GM12878 (cell line): ENCODE measurements around the gene CAST. TPM values are rescaled to one million over a fixed set of nuclear protein-coding genes. Genes with fewer than 3 reads are reported as not detected.

Experiments
- ATAC-seq: fragments of 200-7000 bp; cut with Tn5 transposase; 3 replicates; pipeline ENCODE4 v1.9.1; 2020; ENCODE audit warnings: mild to moderate bottlenecking, moderate library complexity
- BruUV-seq: library from RNA; stranded (reverse); fragments of 400-500 nt; replicated peaks from 2 replicates; lab custom pipeline; 2021; lab: Mats Ljungman, UMichigan
- CTCF ChIA-PET: fragments of 300-600 bp; sonication (Branson Sonifier 250); formaldehyde crosslinking; extraction: SDS; loops from one replicate; lab custom pipeline; 2021; ENCODE audit warnings: inconsistent platforms; lab: Yijun Ruan, JAX
- POLR2A ChIA-PET: fragments of 350-600 bp; formaldehyde crosslinking; extraction: SDS; loops from one replicate; lab custom pipeline; 2021; ENCODE audit warnings: inconsistent platforms; lab: Charles Lee
- RAD21 ChIA-PET: fragments of 300-600 bp; sonication (Branson Sonifier 250); formaldehyde crosslinking; loops from one replicate; lab custom pipeline; 2023; ENCODE audit warnings: antibody characterized with exemption; ENCODE audit not compliant: unreplicated experiment; lab: Charles Lee
- SMC1A ChIA-PET: fragments of 300-600 bp; sonication (Branson Sonifier 250); formaldehyde crosslinking; loops from one replicate; lab custom pipeline; 2023; ENCODE audit not compliant: unreplicated experiment, uncharacterized antibody; lab: Charles Lee
- DNase-seq: peaks from one replicate; pipeline ENCODE4 v3.0.0-alpha.2; 2011; ENCODE audit warnings: low read depth, low spot score
- FAIRE-seq: peaks from 3 replicates; lab custom pipeline; 2011; peaks lifted over from hg19 to GRCh38; lab: Jason Lieb, UNC
- H2AFZ ChIP-seq: 2 replicates; pipeline ENCODE4 v1.6.0; 2011; ENCODE audit warnings: low read depth, low read length, control low read depth; ENCODE audit not compliant: control insufficient read depth
- H3K27ac ChIP-seq: 2 replicates; pipeline ENCODE4 v1.5.1; 2011; ENCODE audit warnings: control low read depth; ENCODE audit not compliant: control insufficient read depth, insufficient read depth
- H3K27me3 ChIP-seq, 2 experiments: replicated peaks in 1 of 2; 2 replicates each; pipeline versions ENCODE4 v1.6.0 to v1.6.1; 2011; ENCODE audit warnings: low read length in 1 of 2; ENCODE audit not compliant: control insufficient read depth in 2 of 2, insufficient read depth in 2 of 2
- H3K36me3 ChIP-seq, 2 experiments: 2 replicates each; pipeline ENCODE4 v1.5.1; 2011; ENCODE audit warnings: low read length in 1 of 2; ENCODE audit not compliant: control insufficient read depth in 2 of 2, insufficient read depth in 2 of 2
- H3K4me1 ChIP-seq: 2 replicates; pipeline ENCODE4 v1.6.1; 2011; ENCODE audit warnings: mild to moderate bottlenecking, low read length, moderate library complexity, mixed read lengths; ENCODE audit not compliant: control insufficient read depth, insufficient read depth
- H3K4me2 ChIP-seq: 2 replicates; pipeline ENCODE4 v1.6.0; 2011; ENCODE audit warnings: control low read depth; ENCODE audit not compliant: control insufficient read depth, insufficient read depth
- H3K4me3 ChIP-seq: fragments of 200-600 bp; sonication (generic); 2 replicates; pipeline ENCODE4 v1.5.1; 2016
- H3K79me2 ChIP-seq: 2 replicates; pipeline ENCODE4 v1.6.0; 2011; ENCODE audit warnings: low read length; ENCODE audit not compliant: control insufficient read depth, insufficient read depth
- H3K9ac ChIP-seq: 2 replicates; pipeline ENCODE4 v1.8.0; 2011; ENCODE audit warnings: low read length, control low read depth, mixed read lengths; ENCODE audit not compliant: control insufficient read depth, insufficient read depth
- H3K9me3 ChIP-seq: replicated peaks from 3 replicates; pipeline ENCODE4 v1.5.1; 2011; ENCODE audit warnings: mild to moderate bottlenecking, low read length; ENCODE audit not compliant: control insufficient read depth, insufficient read depth
- H4K20me1 ChIP-seq: 2 replicates; pipeline ENCODE4 v1.6.0; 2011; ENCODE audit not compliant: control insufficient read depth, insufficient read depth
- ATF2 ChIP-seq: IDR thresholded peaks from 2 replicates; pipeline ENCODE4 v1.6.1; 2012; ENCODE audit warnings: low read length, inconsistent platforms
- CEBPZ ChIP-seq: fragments of 150-350 bp; IDR thresholded peaks from 2 replicates; pipeline ENCODE4 v1.6.1; 2016; ENCODE audit warnings: low read depth, low read length
- CREM ChIP-seq: IDR thresholded peaks from 2 replicates; pipeline ENCODE4 v1.6.1; 2014; ENCODE audit warnings: antibody characterized with exemption, low read depth
- EGR1 ChIP-seq, 2 experiments: IDR thresholded peaks; 1 replicate in 1 of 2; 2 replicates in 1 of 2; pipeline ENCODE4 v1.6.1; 2011 to 2012; ENCODE audit warnings: low read depth in 2 of 2, low read length in 2 of 2, borderline replicate concordance in 1 of 2, mild to moderate bottlenecking in 1 of 2, moderate library complexity in 1 of 2
- HDAC2 ChIP-seq: fragments of 200-600 bp; sonication (generic); IDR thresholded peaks from 2 replicates; pipeline ENCODE4 v1.6.1; 2017
- IKZF1 ChIP-seq: fragments of 450-650 bp; conservative IDR thresholded peaks from 2 replicates; pipeline ENCODE4 v1.6.1; 2017; ENCODE audit warnings: antibody characterized with exemption, mild to moderate bottlenecking
- NFIC ChIP-seq: IDR thresholded peaks from 2 replicates; pipeline ENCODE4 v1.6.1; 2012; ENCODE audit warnings: low read depth, mild to moderate bottlenecking, inconsistent platforms, low read length, moderate library complexity
- NFYA ChIP-seq: IDR thresholded peaks from 2 replicates; pipeline ENCODE4 v1.6.1; 2011; ENCODE audit warnings: low read depth, mild to moderate bottlenecking, low read length, improper control_type of control experiment, borderline replicate concordance
- SMC3 ChIP-seq: IDR thresholded peaks from 2 replicates; pipeline ENCODE4 v1.6.1; 2011; ENCODE audit warnings: low read length, improper control_type of control experiment, borderline replicate concordance
- SPI1 ChIP-seq: IDR thresholded peaks from 2 replicates; pipeline ENCODE4 v1.6.1; 2011; ENCODE audit warnings: low read depth, mild to moderate bottlenecking, low read length, moderate library complexity, borderline replicate concordance; ENCODE audit not compliant: insufficient read depth
- SRF ChIP-seq, 2 experiments: IDR thresholded peaks; 2 replicates each; pipeline ENCODE4 v1.6.1; 2011; ENCODE audit warnings: low read depth in 2 of 2, low read length in 2 of 2, mild to moderate bottlenecking in 1 of 2, moderate library complexity in 1 of 2
- STAT1 ChIP-seq: fragments of 450-650 bp; conservative IDR thresholded peaks from 2 replicates; pipeline ENCODE4 v1.6.1; 2014; ENCODE audit warnings: antibody characterized with exemption, mild to moderate bottlenecking
- TCF3 ChIP-seq: IDR thresholded peaks from 2 replicates; pipeline ENCODE4 v1.6.1; 2012; ENCODE audit warnings: low read depth, mild to moderate bottlenecking, low read length, borderline replicate concordance; ENCODE audit not compliant: insufficient read depth
- WGBS: methylation state at CpG from one replicate; pipeline ENCODE4 v1.1.6; 2016; ENCODE audit warnings: low lambda C conversion rate; ENCODE audit not compliant: insufficient replicate concordance, insufficient coverage; ENCODE audit errors: missing lambda C conversion rate; 5-methylcytosine and 5-hydroxymethylcytosine counted together
- in situ Hi-C: fragments of 300-500 bp; cut with MboI; formaldehyde crosslinking; loops from 9 replicates; pipeline ENCODE4 v1.14.3; 2018; ENCODE audit warnings: mixed read lengths
- intact Hi-C: fragments of 100-400 bp; cut with micrococcal nuclease; formaldehyde crosslinking; loops from one replicate; pipeline ENCODE4 v1.14.2; 2022; ENCODE audit not compliant: unreplicated experiment
- polyA plus RNA-seq, 11 experiments: library from polyadenylated mRNA; depleted of rRNA in 4 of 11; unstranded in 6 of 11; stranded (reverse) in 5 of 11; fragments of >200 nt; fragmentation: Nextera tagmentation in 4 of 11; fragmentation: Illumina TruSeq in 1 of 11; extraction: Ambion mirVana in 4 of 11; extraction: Trizol in 1 of 11; gene quantifications; 1 replicate in 1 of 11; 2 replicates in 10 of 11; pipeline versions ENCODE4 v1.2.1 to v1.2.3, GENCODE V29; 2011 to 2016; ENCODE audit warnings: inconsistent platforms in 2 of 11, missing spikeins in 2 of 11, low read depth in 1 of 11
- total RNA-seq, 4 experiments: library from RNA; depleted of rRNA in 3 of 4; stranded (reverse); fragments of >200 nt in 3 of 4; fragmentation: Illumina TruSeq in 1 of 4; extraction: Trizol in 1 of 4; gene quantifications; 2 replicates each; pipeline versions ENCODE4 v1.2.1 to v1.2.3, GENCODE V29; 2013 to 2021
- TF ChIP-seq, protein P1 (sequence below): fragments of 450-650 bp; IDR thresholded peaks from 2 replicates; pipeline ENCODE4 v1.6.1; 2016; ENCODE audit warnings: mild to moderate bottlenecking
- TF ChIP-seq, protein P2 (sequence below), 3 experiments: IDR thresholded peaks in 2 of 3; conservative IDR thresholded peaks in 1 of 3; 2 replicates each; pipeline ENCODE4 v1.5.1; 2011; ENCODE audit warnings: low read depth in 3 of 3, low read length in 3 of 3, mild to moderate bottlenecking in 3 of 3, control low read depth in 2 of 3, moderate library complexity in 2 of 3, inconsistent platforms in 1 of 3, mixed read lengths in 1 of 3; ENCODE audit not compliant: control insufficient read depth in 2 of 3, insufficient read depth in 1 of 3; ENCODE audit errors: extremely low read depth in 1 of 3

CAST gene
- total and polyA plus RNA-seq, 10 of the 15 experiments (the other 5 are each of a cell fraction or from before 2014, with no cell fraction given), result 31.7 to 140 (median 68.5) TPM

GRCh38 chr5:96616801-96617200 is 45.4 kb upstream of the CAST start:
- TF ChIP-seq ATF2 (no peak), CEBPZ (no peak), NFYA (no peak), TCF3 (no peak), STAT1 (no peak), EGR1 (IDR thresholded peaks at IDR 0.05; ENCODE audit: borderline replicate concordance in 1 of 2, low read depth in 2 of 2, low read length in 2 of 2) (no peak), SRF (IDR thresholded peaks at IDR 0.05; ENCODE audit: low read depth in 2 of 2, low read length in 2 of 2) (no peak), NFIC (no peak), SPI1 (no peak), CREM (no peak), SMC3 (no peak), IKZF1 (no peak), HDAC2 (no peak)
- TF ChIP-seq, protein P1, sequence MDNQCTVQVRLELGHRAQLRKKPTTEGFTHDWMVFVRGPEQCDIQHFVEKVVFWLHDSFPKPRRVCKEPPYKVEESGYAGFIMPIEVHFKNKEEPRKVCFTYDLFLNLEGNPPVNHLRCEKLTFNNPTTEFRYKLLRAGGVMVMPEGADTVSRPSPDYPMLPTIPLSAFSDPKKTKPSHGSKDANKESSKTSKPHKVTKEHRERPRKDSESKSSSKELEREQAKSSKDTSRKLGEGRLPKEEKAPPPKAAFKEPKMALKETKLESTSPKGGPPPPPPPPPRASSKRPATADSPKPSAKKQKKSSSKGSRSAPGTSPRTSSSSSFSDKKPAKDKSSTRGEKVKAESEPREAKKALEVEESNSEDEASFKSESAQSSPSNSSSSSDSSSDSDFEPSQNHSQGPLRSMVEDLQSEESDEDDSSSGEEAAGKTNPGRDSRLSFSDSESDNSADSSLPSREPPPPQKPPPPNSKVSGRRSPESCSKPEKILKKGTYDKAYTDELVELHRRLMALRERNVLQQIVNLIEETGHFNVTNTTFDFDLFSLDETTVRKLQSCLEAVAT, result no peak
- TF ChIP-seq, protein P2, sequence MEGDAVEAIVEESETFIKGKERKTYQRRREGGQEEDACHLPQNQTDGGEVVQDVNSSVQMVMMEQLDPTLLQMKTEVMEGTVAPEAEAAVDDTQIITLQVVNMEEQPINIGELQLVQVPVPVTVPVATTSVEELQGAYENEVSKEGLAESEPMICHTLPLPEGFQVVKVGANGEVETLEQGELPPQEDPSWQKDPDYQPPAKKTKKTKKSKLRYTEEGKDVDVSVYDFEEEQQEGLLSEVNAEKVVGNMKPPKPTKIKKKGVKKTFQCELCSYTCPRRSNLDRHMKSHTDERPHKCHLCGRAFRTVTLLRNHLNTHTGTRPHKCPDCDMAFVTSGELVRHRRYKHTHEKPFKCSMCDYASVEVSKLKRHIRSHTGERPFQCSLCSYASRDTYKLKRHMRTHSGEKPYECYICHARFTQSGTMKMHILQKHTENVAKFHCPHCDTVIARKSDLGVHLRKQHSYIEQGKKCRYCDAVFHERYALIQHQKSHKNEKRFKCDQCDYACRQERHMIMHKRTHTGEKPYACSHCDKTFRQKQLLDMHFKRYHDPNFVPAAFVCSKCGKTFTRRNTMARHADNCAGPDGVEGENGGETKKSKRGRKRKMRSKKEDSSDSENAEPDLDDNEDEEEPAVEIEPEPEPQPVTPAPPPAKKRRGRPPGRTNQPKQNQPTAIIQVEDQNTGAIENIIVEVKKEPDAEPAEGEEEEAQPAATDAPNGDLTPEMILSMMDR (IDR thresholded peaks at IDR 0.05 in 2 of 3, conservative IDR thresholded peaks at IDR 0.05 in 1 of 3; ENCODE audit: control insufficient read depth in 2 of 3, extremely low read depth in 1 of 3, insufficient read depth in 1 of 3, low read depth in 3 of 3, low read length in 3 of 3), result no peak
- TF ChIP-seq, all 136 proteins: peak for 0
- intact Hi-C loops, result no loop called here
- in situ Hi-C loops, result loop anchor here (10.0 kb wide), 1 partner anchor 548 kb away; no protein-coding TSS in a partner anchor
- BruUV-seq, result no TSS peak
- POLR2A ChIA-PET, result no interaction called here
- FAIRE-seq (no peak), DNase-seq (no peak), ATAC-seq (no peak)
- RAD21 ChIA-PET, result interaction anchor here (1.2 to 4.6 kb wide), 2 partner anchors 69 to 135 kb away, joined by 4 to 78 read pairs; no protein-coding TSS in a partner anchor
- Histone ChIP-seq H2AFZ (no peak overlapping the region), H3K36me3 (no peaks in the 10 kb centered on the region), H3K9ac (no peak overlapping the region), H3K4me2 (no peak overlapping the region), H4K20me1 (no peaks in the 10 kb centered on the region), H3K4me3 (no peak overlapping the region), H3K9me3 (no peaks in the 10 kb centered on the region; the same call in 2 of the 3 replicates), H3K27ac (no peak overlapping the region), H3K79me2 (no peaks in the 10 kb centered on the region), H3K27me3 (no peaks in the 10 kb centered on the region; a peak in 1 of 4 replicates), H3K4me1 (no peaks in the 10 kb centered on the region)
- SMC1A ChIA-PET, result interaction anchor here (1.5 to 2.0 kb wide), 3 partner anchors 19 to 131 kb away, joined by 5 to 7 read pairs (median 6); no protein-coding TSS in a partner anchor
- 60% methylated on average over 3 of the region's 3 CpGs for WGBS
- CTCF ChIA-PET, result interaction anchor here (1.1 to 9.0 kb wide), 6 partner anchors 10 to 545 kb away, joined by 3 to 204 read pairs (median 4); no protein-coding TSS in a partner anchor
